Erythroblast (primary cell): ENCODE data around the gene AOX1.

Experiments
- GATA1 ChIP-seq: IDR thresholded peaks from 2 replicates; pipeline ENCODE4 v1.6.1; 2011; ENCODE audit warnings: low read depth, mild to moderate bottlenecking, control low read depth, low read length, moderate library complexity
- POLR2A ChIP-seq: IDR thresholded peaks from 2 replicates; pipeline ENCODE4 v1.6.1; 2011; ENCODE audit warnings: mild to moderate bottlenecking, low read length

DNA sequence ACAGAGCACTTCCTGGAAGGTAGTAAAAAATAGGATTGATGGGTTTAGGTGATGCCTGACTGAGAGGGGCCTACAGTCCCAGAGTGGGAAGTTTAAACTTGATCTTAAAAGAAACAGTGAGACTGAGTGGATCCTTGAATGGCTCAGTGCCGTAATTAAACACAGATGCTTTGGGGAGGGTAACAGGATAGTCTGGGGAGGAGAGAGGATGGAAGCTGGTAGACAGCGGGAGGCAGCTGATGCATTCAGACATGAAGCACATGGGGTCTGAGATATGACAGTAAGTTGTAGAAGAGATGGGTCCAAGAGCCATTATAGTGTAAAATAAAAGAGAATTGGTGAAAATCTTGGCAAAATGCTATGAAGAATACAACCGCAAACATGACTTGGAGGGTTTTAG is 54.4 kb downstream of the AOX1 start:
- TF ChIP-seq POLR2A (no peak), GATA1 (no peak)
